HG03039 (cell line): Measurements from ENCODE around the gene TBCD.

Source experiments
- ATAC-seq: cut with Tn5 transposase; IDR thresholded peaks from one replicate; pipeline ENCODE4 v1.9.1; 2021; ENCODE audit warnings: mild to moderate bottlenecking, moderate library complexity; ENCODE audit not compliant: unreplicated experiment

The TBCD gene

DNA sequence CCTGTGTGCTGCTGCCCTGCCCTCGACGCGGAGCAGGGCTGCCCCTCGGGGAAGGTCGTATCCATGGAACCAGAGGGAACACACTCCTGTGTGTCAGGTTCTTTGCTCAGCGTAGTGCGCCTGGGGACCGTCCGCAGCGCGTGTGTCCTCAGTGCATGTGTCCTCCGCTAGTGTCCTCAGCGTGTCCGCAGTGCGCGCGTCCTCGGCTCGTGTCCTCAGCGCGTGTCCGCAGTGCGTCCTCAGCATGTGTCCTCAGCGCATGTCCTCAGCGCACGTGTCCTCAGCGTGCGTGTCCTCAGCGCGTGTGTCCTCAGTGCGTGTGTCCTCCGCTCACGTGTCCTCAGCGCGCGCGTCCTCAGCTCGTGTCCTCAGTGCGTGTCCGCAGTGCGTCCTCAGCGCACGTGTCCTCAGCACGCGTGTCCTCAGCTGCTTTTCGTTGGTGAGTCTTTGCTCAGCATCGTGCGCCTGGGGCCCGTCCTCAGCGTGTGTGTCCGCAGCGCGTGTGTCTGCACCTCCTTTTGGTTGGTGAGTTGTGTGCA, 147.2 kb downstream of the TBCD start:
- no peak for ATAC-seq

DNA sequence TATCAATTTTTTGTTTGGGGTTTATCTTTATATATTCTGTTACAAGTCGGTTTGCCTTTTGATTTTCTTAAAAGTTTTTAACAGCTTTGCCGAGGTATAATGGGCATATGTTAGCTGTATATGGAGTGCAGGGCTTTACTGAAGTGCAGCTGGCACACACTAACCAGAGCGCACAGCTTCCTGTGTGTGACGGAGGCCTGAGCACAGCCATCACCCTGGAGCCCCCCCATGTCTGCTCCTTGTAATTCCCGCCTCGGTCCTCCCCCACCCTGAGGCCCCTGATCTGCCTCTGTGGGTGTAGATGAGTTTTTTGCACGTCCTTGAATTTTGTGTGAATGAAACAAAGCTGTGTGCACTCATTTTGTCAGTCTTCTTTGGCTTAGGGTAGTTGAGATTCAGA, 148.1 kb downstream of the TBCD start:
- ATAC-seq: no peak

DNA sequence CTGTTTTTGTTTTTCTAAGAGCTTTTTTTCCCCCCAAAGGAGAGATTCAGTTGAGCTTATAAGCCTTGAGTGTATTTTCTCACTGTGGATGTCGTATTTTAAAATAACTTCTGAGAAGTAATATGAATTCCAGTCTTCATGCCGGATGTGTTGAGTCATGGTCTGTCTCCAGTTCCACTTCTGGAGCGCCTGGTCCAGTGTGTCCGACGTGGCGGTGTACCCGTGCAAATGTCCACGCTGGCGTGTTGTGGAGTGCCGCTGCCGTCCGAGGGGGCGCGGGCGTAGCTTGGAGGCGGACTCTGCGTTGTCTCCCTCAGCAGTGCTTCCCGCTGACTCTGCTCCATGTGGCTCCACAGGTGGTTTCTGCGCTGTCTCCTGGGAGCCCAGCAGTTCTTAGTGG, 148.9 kb downstream of the TBCD start:
- ATAC-seq: no peak

DNA sequence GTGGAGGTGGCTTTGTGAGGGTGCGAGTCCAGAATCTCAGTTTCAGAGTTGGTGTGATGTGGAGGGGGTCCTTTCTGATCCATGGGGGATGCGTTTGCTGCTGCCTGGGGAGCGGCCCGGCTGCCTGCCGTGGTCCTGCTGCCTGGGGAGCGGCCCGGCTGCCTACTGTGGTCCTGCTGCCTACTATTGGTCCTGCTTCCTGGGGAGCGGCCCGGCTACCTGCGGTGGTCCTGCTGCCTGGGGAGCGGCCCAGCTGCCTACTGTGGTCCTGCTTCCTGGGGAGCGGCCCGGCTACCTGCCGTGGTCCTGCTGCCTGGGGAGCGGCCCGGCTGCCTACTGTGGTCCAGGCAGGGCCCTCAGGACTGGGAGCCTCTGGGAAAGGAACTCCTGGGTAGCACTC, 149.5 kb downstream of the TBCD start:
- ATAC-seq: no peak

DNA sequence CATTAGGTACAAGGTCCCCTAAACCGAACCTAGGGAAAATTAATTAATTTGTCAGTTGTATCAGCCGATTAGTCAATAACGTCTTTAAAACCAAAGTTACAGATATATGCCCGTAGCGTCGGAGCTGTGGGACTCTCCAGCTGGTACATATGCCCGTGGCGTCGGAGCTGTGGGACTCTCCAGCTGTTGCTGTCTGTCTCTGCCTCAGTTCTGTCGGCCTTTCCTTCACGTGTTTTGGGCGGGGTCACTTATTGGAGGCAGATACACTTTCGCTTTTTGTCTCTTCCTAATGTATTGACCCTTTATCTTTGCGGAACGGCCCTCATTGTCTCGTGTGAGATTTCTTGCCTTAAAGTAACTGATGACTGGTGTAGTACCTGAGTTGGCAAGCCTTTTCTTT, 150.0 kb downstream of the TBCD start:
- no peak for ATAC-seq

DNA sequence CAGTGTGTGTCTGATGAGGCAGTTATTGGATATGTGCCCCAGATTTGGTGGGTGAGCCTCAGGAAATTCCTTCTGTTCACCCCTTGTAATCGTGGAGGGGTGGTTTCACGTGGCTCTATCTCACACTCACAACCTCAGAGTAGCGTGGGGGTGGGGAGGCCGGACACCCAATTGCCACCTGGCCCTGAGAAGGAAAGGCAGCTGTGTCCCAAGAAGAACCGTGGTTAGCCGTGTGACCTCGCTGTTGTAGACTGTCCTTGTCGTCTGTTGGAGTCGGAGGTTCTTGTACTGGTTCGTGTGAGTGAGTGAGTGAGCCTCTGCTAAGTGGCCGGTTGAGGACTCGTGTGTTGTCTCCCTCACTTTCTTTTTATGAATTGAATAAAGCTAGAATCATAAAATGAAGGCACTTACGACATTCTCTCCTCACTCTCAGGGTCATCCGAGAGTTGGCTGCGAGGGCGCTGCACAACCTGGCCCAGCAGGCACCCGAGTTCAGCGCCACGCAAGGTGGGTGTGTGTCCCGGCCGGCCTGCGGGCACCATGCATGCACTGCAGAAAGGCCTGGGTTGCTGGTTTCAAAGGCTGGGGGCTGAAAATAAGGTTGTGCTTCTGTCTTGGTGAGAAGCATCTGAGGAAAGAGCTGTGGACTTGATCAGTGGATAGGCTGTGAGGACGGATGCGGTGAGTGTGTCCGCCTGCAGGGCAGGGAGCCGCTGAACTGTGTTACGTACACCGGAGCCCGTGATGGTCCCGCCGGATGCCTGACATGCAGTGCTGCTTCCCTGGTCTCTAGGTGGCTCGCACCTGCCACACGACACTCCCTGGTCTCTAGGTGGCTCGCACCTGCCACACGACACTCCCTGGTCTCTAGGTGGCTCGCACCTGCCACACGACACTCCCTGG, 151.4 kb downstream of the TBCD start:
- ATAC-seq: no peak

DNA sequence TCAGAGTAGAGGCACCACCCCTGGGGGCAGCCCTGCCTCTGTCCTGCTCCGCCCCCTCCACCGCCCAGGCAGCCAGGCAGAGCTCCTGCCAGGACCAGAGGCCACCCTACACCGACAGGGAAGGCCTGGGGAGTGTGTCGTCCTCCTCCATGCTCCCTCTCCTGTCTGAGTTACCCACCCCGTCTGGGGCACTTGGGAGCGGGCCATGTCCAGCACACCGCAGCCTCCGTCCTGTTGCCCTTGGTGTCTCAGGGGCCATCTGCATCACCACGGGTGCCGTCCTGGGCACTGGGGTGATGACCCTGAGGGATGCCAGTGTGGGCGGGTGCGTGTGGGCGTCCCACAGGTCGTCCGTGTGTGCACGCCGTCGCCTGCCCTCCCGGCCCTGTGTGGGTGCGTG, 153.3 kb downstream of the TBCD start:
- ATAC-seq: no peak

DNA sequence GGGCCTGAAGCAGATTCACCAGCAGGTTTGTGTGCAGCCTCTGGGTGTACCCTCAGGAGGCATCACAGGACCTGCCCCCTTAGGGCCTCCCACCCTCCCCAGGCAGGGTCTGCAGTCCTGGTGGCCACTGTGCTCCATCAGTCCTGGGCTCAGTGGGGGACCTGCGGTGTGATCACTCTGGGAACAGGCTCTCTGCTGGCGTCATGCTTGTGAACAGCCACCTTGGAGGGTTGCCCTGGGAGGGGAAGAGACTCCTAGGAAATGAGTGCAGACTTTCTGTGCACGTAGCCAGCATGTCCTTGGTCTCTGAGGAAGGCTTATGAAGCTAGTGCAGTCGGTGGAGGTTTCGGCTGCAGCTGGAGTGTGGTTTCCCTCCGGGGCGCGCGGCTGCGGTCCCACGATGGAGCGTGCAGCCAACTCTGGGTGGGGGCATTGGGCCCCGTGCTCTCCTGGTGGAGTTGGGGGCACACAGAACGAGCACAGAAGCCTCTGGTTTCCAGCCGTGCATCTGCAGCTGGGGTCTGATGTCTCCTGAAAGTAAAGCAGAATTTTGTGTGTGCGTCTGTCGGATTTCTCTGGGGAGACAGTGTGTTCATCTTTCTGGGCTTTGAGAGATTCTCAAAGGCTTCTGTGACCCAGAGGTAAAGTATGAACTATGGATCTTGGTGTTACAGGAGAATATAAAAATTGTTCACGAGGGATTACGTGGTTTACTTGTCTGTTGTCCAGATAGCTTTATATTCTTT, 156.1 kb downstream of the TBCD start:
- ATAC-seq: no peak

DNA sequence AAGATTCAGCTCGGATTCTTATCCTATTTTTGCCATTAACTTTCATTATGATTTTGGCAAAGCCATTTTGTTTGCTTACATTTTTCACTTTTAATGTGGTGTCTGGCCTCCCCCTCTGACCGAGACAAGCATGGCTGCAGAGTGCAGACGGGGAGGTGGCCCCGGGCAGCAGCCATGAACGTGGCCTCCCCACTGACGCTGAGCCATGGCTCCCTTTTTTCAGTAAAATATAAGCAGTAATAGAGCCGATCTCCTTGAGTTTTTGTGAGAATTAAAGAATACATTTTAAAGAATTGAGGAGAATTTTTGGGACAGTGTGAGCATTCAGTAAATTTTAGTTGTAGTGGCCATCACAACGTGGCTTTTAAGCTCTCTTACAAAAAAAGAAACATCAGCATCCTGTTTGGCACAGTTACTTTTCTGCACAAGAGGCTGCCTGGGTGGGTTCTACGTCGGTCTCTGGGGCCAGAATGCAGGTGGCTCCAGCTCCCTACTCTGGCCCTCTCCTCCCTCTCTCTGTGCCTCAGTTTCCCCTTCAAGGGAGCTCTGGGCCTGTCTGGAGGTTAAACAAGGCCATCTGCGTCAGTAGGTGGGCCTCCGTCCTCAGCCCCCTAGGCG, 156.8 kb downstream of the TBCD start:
- ATAC-seq: no peak

DNA sequence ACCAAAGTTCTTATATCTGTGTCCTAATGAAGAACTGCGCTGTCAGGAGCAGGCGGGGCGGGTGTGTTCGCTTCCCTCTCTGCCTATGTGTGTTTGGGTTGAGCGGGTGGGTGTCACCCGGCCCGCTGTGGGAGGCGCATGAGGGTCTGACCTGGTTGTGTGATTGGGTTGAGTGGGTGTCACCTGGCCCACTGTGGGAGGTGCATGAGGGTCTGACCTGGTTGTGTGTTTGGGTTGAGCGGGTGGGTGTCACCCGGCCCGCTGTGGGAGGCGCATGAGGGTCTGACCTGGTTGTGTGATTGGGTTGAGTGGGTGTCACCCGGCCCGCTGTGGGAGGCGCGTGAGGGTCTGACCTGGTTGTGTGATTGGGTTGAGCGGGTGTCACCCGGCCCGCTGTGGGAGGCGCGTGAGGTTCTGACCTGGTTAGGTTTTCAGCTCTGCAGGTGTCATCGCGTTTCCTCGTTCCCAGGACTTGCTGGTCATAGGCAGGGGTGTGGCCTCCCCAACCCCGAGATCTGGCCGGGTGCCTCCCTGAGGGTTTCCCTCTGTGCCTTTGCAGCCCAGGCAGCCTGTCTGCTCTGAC, 157.5 kb downstream of the TBCD start:
- no peak for ATAC-seq

DNA sequence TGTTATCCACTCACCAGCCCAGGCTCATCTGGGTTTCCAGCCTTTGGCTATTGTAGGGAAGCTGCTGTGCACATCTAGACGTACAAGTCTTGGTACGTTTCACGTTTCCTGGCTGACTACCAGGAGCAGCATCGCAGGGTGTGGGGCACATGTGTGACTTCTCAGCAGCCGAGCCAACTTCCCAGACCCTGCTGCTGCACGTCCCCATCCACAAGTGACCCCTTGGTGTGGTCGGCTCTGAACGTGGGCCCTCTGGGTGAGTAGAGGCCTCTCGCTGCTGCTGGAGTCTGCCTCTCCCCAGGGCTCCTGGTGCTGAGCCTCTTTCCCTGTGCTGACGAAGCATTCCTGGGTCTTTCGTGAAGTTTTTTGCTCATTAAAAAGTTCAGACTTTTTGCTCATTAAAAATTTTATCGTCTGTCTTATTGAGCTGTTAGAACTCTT, 158.2 kb downstream of the TBCD start:
- ATAC-seq: no peak

DNA sequence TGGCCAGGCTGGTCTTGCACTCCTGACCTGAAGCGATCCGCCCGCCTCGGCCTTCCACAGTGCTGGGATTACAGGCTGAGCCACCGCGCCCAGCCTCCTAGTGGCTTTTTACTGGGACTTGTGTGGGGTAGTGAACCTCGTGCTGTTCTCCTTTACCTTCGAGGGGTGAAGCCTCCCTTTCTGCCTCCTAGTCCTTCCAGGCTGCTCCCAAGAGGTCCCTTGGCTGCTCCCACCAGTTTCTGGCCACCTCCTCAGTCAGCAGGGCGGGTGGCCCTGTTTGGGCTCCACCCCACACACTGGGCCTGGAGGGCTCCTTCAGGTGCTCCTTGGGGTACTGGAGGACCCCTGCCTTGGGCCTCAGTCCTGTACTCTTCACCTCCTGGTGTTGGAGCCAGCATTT, 158.9 kb downstream of the TBCD start:
- ATAC-seq: no peak

DNA sequence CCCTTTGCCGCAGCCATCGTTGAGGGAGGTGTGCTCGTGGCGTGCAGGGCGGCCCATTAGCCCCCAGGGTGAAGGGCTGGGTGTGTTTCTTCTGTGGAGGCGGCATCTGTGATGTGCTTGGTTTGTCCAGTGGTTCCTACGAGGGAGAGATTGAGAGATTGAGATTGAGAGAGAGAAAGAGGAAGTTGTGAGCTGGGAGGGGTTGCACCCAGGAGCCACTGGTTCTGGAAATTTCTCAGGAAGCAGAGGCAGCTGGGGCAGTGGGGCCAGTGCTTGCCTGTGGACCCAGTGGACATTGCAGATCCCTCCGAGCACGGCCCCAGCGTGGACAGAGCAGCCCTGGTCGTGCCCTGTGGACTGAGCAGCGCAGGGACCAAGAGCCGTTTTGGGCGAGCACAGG, 160.0 kb downstream of the TBCD start:
- ATAC-seq: no peak

DNA sequence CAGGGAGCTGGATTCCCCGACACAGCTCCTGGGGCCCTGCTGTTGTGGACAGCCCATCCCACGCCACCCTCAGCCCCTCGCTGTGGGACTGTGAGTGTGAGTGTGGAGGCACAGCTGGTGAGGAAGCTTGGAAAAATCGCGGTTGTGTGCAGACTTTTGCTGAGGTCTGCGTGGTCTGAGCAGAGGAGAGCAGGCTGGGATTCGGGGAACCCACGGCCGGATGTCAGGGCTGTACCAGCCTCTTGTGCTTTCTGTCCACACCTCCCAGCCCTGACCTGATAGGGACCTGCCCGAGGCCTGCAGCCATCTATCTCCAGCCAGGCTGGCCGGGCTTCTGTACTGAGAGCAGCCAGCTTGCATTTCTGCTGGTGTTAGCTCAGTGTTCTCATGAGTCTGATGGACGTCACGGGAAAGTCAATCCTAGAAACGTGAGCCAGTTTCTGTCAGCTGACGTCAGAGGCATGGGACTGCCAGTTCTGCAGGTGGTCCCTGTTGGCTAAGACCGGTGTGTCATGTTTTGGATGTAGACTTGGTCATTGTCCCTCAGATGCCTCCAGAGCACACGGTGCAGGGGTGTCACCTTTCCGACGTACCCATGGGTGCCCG, 160.7 kb downstream of the TBCD start:
- no peak for ATAC-seq

DNA sequence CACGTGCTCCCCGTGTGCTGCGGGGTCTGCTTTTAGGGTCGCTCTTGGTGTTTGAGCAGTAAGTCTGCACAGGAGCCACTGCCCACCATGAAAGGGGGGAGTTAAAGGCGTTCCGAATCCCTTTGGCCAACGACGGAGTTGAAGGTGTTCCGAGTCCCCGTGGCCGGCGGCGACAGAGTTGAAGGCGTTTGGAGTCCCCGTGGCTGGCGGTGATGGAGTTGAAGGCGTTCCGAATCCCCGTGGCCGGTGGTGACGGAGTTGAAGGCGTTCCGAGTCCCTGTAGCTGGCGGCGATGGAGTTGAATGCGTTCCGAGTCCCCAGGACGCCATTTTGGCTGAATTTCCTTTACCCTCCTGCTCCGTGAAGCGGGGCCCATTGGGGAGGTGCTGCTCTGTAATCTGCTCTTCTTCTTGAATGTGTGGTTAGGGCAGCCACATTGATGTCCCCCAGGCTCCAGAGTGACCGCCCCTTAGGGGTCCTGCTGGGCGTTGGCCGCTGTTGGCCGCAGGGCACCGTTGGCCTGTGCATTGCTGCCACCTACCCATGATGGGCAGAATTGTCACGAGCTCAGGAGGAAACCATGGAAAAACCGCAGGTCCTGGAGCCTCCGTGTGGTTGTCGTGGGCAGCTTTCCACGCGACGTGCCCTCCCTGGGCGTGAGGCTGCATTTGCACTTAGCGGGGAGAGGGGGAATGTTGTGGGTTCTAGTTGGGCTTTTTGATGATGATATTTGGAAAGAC, 161.6 kb downstream of the TBCD start:
- ATAC-seq: no peak

DNA sequence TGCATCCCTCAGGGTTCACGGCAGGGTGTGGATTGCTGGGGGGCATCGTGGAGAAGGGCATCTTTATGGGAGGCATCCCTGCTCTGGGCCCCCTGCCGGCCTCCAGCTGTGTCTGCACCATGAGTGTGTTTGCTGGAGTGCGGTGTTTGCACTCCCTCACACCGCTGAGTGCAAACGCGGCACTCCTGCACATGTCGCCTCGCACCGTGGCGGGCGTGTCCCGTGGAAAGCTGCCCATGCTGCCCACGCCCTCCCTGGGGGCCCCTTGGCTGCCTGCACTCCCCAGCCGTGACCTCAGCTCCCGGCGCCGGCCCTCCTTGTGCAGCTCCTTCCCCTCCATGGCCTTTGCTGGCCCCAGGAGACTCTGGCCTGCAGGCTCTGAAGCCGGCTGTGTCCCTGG, 162.5 kb downstream of the TBCD start:
- no peak for ATAC-seq

DNA sequence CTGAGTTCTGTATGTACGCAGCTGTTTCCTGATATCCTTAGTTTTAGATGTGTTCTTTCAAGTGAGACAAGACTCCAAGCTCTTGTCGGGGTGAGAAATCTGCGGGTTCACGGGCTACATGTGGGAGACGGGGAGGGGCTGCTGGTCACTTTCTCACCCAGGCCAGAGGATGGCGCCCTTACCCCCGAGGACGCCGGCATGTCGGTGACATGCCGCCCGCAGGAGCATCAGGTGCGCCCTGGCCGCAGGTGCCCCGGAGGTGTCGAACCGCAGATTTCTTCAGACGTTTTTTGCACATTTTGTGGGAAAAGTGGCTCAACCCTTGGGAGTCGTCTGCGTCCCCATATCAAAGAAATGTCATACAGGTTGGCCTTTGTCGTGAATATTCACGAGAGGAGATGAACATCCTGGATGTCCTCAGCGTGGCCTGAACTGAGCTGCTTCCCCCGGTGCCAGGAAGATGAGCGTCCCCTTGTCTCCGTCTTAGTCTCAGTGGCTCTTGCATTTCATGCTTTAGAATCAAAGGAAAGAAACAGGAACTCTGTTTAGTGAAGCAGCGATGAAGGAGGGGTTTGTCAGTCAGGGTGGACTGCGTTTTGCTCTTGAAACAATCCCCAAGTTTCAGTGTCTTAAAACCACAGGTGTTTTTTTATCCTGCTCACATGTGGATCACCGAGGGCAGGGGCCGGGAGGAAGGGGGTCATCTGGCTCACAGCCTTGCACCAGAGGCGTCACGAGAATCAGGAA, 163.3 kb downstream of the TBCD start:
- ATAC-seq: no peak

DNA sequence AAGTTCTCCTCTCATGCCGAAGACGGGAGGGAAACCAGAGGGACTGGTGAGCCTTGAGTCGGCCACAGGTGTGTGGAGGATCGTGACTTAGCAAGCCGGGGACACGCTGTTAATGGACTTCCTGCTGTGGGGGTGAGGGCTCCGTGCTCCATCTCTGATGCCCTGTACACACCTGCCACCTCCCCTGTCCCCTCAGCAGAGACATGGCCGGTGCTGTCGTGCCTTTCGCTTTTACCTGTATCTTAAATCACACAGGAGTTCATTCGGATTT, 163.8 kb downstream of the TBCD start:
- ATAC-seq: no peak

DNA sequence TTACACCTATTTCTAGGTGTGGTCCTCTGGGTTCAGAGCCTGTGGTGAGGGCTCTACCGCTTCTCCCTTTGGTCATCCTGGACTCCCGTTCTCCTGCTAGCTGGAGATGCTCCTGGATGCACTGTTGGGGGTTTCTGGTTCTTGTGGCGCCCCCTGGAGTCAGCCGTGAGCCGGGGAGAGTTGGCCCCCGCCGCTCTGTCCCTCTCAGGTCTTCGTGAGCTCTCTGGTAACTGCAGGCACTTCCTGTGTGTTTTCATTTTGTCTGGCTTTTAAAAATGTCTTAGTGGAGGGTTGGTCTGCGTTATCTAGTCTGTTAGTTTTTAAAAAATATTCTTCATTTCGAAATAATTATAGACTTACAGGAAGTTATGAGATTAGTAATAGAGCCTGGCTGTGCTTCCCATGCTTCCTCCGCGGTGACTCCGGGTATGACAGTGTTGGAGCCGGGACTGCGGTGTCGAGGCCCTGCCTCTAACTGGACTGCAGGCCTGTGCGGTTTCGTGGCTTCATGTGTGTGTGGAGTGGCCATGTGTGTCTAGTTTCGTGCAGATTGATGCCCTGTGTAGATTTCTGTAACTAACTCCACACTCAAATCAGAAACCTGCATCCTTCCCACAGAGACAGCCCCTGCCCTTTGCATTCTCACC, 166.0 kb downstream of the TBCD start:
- ATAC-seq: no peak
